OCI-LY3 (cell line): ENCODE measurements around the gene EID2.

ENCODE experiments used
- CTCF ChIP-seq: fragments of 200-600, 300-600 bp; sonication (generic); IDR thresholded peaks from 2 replicates; pipeline ENCODE4 v1.5.1; 2014; ENCODE audit warnings: antibody characterized with exemption, low read length, low read depth
- EZH2phosphoT487 ChIP-seq: fragments of 200-600 bp; shearing (Covaris generic); IDR thresholded peaks from 2 replicates; pipeline ENCODE4 v1.6.1; 2018; ENCODE audit warnings: antibody characterized with exemption, mixed run types, low read depth

GRCh38 chr19:39518975-39519374, 21.0 kb downstream of the EID2 start:
- TF ChIP-seq CTCF (no peak), EZH2phosphoT487 (no peak)
